HFF-Myc (cell line): ENCODE measurements around the gene LARP6.

Experiments used
- DNase-seq: peaks from one replicate; pipeline ENCODE4 v3.0.0-alpha.2; 2011; ENCODE audit warnings: low read depth; ENCODE audit errors: extremely low read depth
- H3K4me3 ChIP-seq: replicated peaks from 2 replicates; pipeline ENCODE4 v1.5.1; 2011; ENCODE audit warnings: low read depth, mild to moderate bottlenecking, control low read depth, low read length
- TF ChIP-seq, protein P1 (sequence below): IDR thresholded peaks from 2 replicates; pipeline ENCODE4 v1.5.1; 2012; ENCODE audit warnings: mild to moderate bottlenecking, low read depth, low read length, control low read depth; ENCODE audit errors: missing control alignments

Gene LARP6

DNA sequence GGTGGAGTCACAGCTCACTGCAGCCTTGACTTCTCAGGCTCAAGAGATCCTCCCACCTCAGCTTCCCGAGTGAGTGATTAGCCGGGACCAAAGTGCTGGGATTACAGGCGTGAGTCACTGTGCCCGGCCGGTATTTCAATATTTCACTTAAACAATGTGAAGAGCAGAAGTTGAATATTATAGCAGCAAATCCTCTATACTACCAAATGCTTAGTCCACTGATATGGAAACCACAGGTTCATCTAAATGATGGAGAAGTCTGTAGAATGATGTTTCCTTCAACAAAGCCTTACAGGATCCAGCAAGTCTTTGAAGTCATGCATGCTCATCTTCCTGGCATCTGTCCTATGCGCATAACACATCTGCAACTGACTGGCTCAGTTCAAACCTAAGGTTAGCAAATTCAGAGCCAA lies 70.3 kb downstream of the LARP6 start:
- no peak for DNase-seq
- no peak overlapping the region for H3K4me3 ChIP-seq
- TF ChIP-seq, protein P1, sequence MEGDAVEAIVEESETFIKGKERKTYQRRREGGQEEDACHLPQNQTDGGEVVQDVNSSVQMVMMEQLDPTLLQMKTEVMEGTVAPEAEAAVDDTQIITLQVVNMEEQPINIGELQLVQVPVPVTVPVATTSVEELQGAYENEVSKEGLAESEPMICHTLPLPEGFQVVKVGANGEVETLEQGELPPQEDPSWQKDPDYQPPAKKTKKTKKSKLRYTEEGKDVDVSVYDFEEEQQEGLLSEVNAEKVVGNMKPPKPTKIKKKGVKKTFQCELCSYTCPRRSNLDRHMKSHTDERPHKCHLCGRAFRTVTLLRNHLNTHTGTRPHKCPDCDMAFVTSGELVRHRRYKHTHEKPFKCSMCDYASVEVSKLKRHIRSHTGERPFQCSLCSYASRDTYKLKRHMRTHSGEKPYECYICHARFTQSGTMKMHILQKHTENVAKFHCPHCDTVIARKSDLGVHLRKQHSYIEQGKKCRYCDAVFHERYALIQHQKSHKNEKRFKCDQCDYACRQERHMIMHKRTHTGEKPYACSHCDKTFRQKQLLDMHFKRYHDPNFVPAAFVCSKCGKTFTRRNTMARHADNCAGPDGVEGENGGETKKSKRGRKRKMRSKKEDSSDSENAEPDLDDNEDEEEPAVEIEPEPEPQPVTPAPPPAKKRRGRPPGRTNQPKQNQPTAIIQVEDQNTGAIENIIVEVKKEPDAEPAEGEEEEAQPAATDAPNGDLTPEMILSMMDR = no peak

DNA sequence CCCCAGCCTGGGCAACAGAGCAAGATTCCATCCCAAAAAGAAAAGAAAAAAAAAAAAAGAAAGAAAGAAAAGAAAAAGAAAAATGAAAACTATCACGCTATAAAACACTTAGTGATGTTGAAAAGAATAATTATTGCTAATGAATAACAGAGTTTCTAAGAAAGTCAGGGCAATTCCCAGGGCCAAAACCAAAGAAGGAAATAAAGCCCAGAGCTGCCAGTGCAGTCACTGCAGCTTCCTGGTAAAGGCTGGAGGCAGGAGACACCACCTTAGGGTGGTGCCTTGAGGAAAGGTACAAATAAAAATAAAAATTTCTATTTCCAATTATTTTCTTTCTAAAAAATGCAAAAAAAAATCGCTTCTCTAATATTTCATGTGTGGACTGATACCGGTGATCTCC lies 70.9 kb downstream of the LARP6 start:
- DNase-seq = no peak
- no peak overlapping the region for H3K4me3 ChIP-seq
- TF ChIP-seq, protein P1 = no peak

DNA sequence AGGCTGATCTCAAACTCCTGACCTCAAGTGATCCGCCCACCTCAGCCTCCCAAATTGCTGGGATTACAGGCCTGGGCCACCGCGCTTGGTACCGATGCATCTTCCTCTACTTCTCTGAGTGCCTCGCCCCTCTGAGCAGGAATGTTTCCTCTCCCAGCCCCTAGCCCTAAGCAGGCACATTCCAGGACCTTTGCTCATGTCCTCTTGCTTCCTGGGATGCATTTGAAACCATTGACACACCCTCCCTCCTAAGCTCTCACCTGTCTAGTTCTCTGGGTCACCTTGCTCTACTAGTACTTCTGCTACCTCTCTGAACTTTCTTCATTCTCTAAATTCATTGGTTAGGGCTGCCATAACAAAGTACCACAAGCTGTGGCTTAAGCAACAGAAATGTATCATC lies 72.7 kb downstream of the LARP6 start:
- no peak for DNase-seq
- H3K4me3 ChIP-seq = no peak overlapping the region
- TF ChIP-seq, protein P1 = no peak
